ENCODE data around the gene CALM3. TPM values are rescaled to one million over a fixed set of nuclear protein-coding genes. Genes with fewer than 3 reads are reported as not detected.
A peak's percentile ranks its signal among the peaks of the same experiment; 100 is the strongest.

Gene CALM3
- total RNA-seq, 4 donors from 2014 or later: 54.6 to 72.8 (median 63.1) TPM

DNA sequence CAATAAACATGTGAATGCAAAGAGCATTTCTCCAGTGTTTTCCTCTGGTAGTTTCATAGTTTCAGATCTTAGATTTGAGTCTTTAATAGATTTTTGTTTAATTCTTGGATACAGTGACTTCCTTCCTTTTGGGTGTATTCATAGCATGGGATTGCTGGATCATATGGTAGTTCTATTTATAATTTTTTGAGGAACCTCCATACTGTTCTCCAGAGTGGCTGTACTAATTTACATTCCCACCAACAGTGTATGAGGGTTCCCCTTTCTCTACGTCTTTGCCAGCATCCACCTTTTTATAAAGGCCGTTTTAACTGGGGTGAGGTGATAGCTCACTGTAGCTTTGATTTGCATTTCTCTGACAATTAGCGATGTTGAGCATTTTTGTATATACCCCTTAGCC is 9.3 kb upstream of the CALM3 start:
- no peak overlapping the region for H3K4me3 ChIP-seq (ENCODE audit: low read depth, poor library complexity, severe bottlenecking)
- DNase-seq (ENCODE audit: low spot score in 2 of 2): no peak
- WGBS, 2 donors: 84 to 92% methylated on average over 3 of the region's 3 CpGs
- intact Hi-C loops (cut with DNase I; ENCODE audit: low total_unique reads): no loop called here
- no peak for TF ChIP-seq POLR2A (IDR thresholded peaks at IDR 0.05)
- TF ChIP-seq, protein P1, sequence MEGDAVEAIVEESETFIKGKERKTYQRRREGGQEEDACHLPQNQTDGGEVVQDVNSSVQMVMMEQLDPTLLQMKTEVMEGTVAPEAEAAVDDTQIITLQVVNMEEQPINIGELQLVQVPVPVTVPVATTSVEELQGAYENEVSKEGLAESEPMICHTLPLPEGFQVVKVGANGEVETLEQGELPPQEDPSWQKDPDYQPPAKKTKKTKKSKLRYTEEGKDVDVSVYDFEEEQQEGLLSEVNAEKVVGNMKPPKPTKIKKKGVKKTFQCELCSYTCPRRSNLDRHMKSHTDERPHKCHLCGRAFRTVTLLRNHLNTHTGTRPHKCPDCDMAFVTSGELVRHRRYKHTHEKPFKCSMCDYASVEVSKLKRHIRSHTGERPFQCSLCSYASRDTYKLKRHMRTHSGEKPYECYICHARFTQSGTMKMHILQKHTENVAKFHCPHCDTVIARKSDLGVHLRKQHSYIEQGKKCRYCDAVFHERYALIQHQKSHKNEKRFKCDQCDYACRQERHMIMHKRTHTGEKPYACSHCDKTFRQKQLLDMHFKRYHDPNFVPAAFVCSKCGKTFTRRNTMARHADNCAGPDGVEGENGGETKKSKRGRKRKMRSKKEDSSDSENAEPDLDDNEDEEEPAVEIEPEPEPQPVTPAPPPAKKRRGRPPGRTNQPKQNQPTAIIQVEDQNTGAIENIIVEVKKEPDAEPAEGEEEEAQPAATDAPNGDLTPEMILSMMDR (IDR thresholded peaks at IDR 0.05): no peak

DNA sequence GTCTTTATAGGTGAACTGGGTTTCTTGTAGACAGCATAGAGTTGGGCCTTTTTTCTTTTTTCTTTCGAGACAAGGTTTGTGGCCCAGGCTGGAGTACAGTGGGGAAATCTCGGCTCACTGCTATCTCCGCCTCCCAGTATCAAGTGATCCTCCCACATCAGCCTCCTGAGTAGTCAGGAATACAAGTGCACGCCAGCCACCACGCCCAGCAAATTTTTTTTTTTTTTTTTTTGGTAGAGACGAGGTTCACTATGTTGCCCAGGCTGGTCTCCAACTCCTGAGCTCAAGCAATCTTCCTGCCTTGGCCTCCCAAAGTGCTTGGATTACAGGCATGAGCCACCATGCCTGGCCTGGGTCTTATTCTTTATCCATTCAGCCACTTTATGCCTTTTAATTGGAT is 5.1 kb upstream of the CALM3 start:
- TF ChIP-seq, protein P1 (IDR thresholded peaks at IDR 0.05): no peak
- no peak for TF ChIP-seq POLR2A (IDR thresholded peaks at IDR 0.05)
- 40 to 61% methylated on average over 6 of the region's 6 CpGs for WGBS, 2 donors
- no peak overlapping the region for H3K4me3 ChIP-seq (ENCODE audit: low read depth, poor library complexity, severe bottlenecking)

DNA sequence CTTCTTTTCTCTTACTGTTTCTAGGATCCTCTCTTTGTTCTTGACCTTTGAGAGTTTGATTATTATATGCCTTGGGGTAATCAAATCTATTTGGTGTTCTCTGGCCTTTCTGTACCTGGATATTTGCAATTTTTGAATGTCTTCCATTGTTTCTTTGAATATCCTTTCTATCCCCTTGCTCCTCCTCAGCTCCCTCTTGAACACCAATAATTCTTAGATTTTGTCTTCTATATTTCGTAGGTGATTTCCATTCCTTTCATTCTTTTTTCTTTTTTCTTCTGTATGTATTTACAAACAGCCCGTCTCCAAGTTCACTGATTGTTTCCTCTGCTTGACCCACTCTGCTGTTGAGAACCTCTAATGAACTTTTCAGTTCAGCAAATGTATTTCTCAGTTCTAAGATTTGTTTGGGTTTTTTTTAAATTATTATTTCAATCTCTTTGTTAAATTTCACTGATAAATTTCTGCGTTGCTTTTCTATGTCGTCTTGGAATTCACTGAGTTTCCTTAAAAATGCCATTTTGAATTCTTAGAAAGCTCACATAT is 2.7 kb upstream of the CALM3 start:
- intact Hi-C loops (cut with DNase I; ENCODE audit: low total_unique reads): no loop called here
- no peak overlapping the region for H3K4me3 ChIP-seq (ENCODE audit: low read depth, poor library complexity, severe bottlenecking)
- TF ChIP-seq POLR2A (IDR thresholded peaks at IDR 0.05): no peak
- TF ChIP-seq, protein P1 (IDR thresholded peaks at IDR 0.05): no peak
- DNase-seq (ENCODE audit: low spot score in 2 of 2): no peak
- WGBS, 2 donors: 95 to 97% methylated on average over 4 of the region's 4 CpGs

More for the DNA sequence above, 5.1 kb upstream of the CALM3 start:
- DNase-seq (ENCODE audit: low spot score in 2 of 2): peak in 1 of 2 donors; percentile 46
- intact Hi-C loops (cut with DNase I; ENCODE audit: low total_unique reads): no loop called here

DNA sequence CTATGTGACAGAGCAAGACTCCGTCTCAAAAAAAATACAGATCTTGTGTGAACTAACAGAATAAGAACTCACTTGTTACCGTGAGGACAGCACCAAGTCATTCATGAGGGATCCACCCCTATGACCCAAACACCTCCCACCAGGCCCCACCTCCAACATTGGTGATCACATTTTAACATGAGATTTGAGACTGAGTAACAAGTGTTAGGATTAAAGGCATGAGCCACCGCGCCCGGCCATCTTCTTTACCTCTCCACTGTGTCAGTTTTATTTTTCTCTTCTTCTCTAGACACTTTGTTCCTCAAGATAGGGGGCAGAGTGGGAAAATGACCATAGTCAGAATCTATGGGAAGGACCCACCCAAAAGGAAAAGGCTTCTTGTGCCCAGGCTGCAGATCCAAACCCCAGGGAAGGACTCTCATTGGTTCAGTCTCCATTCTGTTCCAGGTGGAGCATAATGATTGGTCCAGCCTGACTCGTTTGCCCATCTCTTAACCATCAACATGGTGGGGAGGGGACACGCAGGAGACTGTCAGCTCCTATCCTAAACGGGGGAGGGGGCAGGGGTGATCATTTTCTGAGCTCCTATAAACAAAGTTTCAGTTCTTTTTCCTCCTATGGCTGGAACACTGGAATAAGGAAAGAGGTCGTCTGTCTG is 1.3 kb upstream of the CALM3 start:
- intact Hi-C loops (cut with DNase I; ENCODE audit: low total_unique reads): no loop called here
- WGBS, 2 donors: 62 to 65% methylated on average over 9 of the region's 9 CpGs
- DNase-seq (ENCODE audit: low spot score in 2 of 2): peak in 1 of 2 donors; percentile 80
- peak overlapping the region; percentile 40 for H3K4me3 ChIP-seq (ENCODE audit: low read depth, poor library complexity, severe bottlenecking)
- TF ChIP-seq, protein P1 (IDR thresholded peaks at IDR 0.05): no peak
- TF ChIP-seq POLR2A (IDR thresholded peaks at IDR 0.05): no peak

DNA sequence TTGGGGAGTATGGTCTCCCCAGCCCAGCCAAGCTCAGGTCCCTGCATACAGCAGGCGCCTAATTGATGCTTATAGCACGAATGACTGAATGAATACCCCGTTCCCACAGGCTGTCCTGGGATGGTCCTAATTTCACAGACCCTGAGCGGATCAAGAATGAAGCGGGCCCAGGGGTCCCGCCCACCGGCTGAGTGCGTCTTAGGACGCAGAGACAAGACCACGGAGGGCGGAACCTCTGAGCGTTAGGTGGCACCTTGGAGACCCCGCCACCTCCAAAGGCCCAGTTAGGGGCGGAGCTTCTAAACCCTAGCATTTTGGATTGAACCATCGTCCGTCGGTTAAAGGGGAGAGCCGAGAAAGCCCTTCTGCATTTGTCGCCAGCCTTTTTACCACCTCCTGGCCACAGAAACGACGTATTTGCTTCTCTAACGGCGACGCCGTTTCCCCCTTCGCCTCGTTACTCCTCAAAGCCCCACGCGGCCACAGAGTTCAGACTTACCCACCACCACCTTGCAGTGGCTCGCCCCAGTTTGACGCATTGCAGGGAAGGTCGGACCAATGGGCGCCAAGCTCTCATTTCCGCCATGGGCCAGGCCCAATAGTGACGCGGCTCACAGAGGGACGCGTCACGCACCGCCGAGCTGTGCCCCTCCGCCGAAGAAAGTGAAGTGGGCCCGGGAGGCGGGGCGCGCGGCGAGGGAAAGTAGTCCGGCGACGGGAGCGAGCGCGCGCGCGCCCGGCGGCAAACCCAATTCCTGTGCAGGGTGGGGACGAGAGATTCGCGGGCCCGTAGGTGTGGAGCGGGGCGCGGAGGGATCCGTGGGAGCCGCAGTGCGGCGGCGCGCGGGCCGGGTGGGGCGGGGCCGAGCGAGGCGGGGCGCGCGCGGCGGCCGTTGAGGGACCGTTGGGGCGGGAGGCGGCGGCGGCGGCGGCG is 479 bp upstream of the CALM3 start:
- peak overlapping the region; percentile 97 for H3K4me3 ChIP-seq (ENCODE audit: low read depth, poor library complexity, severe bottlenecking)
- intact Hi-C loops (cut with DNase I; ENCODE audit: low total_unique reads): no loop called here
- TF ChIP-seq POLR2A (IDR thresholded peaks at IDR 0.05): no peak
- TF ChIP-seq, protein P1 (IDR thresholded peaks at IDR 0.05): peak in 1 of 3 donors; percentile 55
- WGBS, 2 donors: 0% methylated on average over 75 of the region's 93 CpGs
- DNase-seq (ENCODE audit: low spot score in 2 of 2): peak; percentile 97 to 100
